ENCODE data around the gene EP400.

Gene EP400

GRCh38 chr12:131949431-131950181, at the start of gene EP400:
Gene EP400, plus strand, starts transcription at chr12:131949942. Its CDS starts 10,678 bp downstream, at chr12:131960620.
- peak; percentile 89 for DNase-seq

- DNase-seq: no peak
Measured at GRCh38 chr12:131900397-131900796, 49.3 kb upstream of the EP400 start.

GRCh38 chr12:131901431-131902331, 48.1 kb upstream of the EP400 start:
- peak; percentile 32 for DNase-seq

- DNase-seq: no peak
Measured at GRCh38 chr12:131902332-131903241, 47.2 kb upstream of the EP400 start.

GRCh38 chr12:131903270-131904255, 46.2 kb upstream of the EP400 start:
- peak; percentile 20 for DNase-seq

- DNase-seq: no peak
Measured at GRCh38 chr12:131904346-131904745, 45.4 kb upstream of the EP400 start.

GRCh38 chr12:131905081-131905629, 44.6 kb upstream of the EP400 start:
- no peak for DNase-seq

GRCh38 chr12:131905630-131906091, 44.1 kb upstream of the EP400 start:
- DNase-seq: no peak

GRCh38 chr12:131907379-131908091, 42.2 kb upstream of the EP400 start:
- DNase-seq: no peak

GRCh38 chr12:131908092-131909080, 41.4 kb upstream of the EP400 start:
- no peak for DNase-seq

GRCh38 chr12:131909081-131909751, 40.5 kb upstream of the EP400 start:
- DNase-seq: no peak

- DNase-seq: no peak
Measured at GRCh38 chr12:131909752-131910219, 40.0 kb upstream of the EP400 start.

GRCh38 chr12:131910302-131911027, 39.3 kb upstream of the EP400 start:
- no peak for DNase-seq

GRCh38 chr12:131911028-131911650, 38.6 kb upstream of the EP400 start:
- DNase-seq: no peak

GRCh38 chr12:131911851-131912477, 37.8 kb upstream of the EP400 start:
- no peak for DNase-seq

GRCh38 chr12:131912518-131913274, 37.0 kb upstream of the EP400 start:
- DNase-seq: peak; percentile 97

Measured in 8988T (cell line).